H7 (cell line): ENCODE measurements around the gene TSR3. TPM values are rescaled to one million over a fixed set of nuclear protein-coding genes. Genes with fewer than 3 reads are reported as not detected.

Experiments used
- DNase-seq: peaks from one replicate; pipeline ENCODE4 v3.0.0; 2012
- H3K27me3 ChIP-seq: 2 replicates; pipeline ENCODE4 v1.6.0; 2011; ENCODE audit warnings: mild to moderate bottlenecking, low read length; ENCODE audit not compliant: control insufficient read depth, insufficient read depth
- H3K36me3 ChIP-seq: replicated peaks from 2 replicates; pipeline ENCODE4 v1.5.1; 2011; ENCODE audit warnings: low read length; ENCODE audit not compliant: control insufficient read depth, insufficient read depth
- H3K4me3 ChIP-seq: 2 replicates; pipeline ENCODE4 v1.5.1; 2011; ENCODE audit warnings: low read depth, mild to moderate bottlenecking, control low read depth, low read length, moderate library complexity; ENCODE audit not compliant: insufficient read depth
- total RNA-seq: library from RNA; depleted of rRNA; stranded (reverse); fragments of >200 nt; shearing (Covaris generic); gene quantifications from 2 replicates; pipeline ENCODE4 v1.2.3, GENCODE V29; 2014

Gene TSR3
- total RNA-seq, 1 experiment from 2014 or later, result 99.4 TPM

GRCh38 chr16:1341495-1342420 is 9.9 kb downstream of the TSR3 start:
- H3K36me3 ChIP-seq, result no peaks in the 10 kb centered on the region
- peaks cover 16% of the 10 kb centered on the region for H3K27me3 ChIP-seq
- no peak for DNase-seq
- no peak overlapping the region for H3K4me3 ChIP-seq

DNA sequence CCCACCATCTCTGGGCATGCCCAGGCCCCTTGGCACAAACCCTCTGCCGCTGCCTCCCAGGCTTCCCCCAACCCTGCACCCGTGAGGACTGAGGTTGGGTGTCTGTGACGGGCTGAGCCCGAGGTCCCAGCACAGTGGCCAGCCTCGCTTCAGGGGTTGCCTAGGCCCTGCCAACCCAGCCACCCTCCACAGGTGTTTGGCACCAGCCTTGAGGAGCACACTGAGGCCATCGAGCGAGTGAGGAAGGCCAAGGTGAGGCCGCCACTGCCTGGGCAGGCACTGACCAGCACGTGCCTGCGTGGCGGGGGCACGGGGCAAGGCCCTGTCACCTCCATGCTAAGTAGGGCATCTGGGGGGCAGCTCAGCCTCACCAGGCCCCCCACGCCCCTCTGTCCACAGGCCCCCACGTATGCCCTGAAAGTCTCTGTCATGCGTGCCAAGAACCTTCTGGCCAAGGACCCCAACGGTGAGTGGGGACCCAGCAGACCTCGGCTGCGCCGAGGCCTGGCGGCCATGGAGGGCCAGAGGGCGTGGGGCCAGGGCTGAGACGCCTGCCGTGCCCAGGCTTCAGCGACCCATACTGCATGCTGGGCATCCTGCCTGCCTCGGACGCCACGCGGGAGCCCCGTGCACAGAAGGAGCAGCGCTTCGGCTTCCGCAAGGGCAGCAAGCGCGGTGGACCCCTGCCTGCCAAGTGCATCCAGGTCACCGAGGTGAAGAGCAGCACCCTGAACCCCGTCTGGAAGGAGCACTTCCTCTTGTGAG is 10.8 kb downstream of the TSR3 start:
- DNase-seq, result no peak
- Histone ChIP-seq H3K36me3 (no peaks in the 10 kb centered on the region), H3K27me3 (peaks cover 21% of the 10 kb centered on the region), H3K4me3 (no peak overlapping the region)

- DNase-seq, result no peak
- Histone ChIP-seq H3K27me3 (peaks cover 36% of the 10 kb centered on the region), H3K36me3 (no peaks in the 10 kb centered on the region), H3K4me3 (no peak overlapping the region)
Observed at GRCh38 chr16:1338855-1339675, 12.6 kb downstream of the TSR3 start.

GRCh38 chr16:1338119-1338730 is 13.5 kb downstream of the TSR3 start:
- Histone ChIP-seq H3K36me3 (no peaks in the 10 kb centered on the region), H3K4me3 (no peak overlapping the region), H3K27me3 (peaks cover 36% of the 10 kb centered on the region)
- peak; percentile 89 for DNase-seq

DNA sequence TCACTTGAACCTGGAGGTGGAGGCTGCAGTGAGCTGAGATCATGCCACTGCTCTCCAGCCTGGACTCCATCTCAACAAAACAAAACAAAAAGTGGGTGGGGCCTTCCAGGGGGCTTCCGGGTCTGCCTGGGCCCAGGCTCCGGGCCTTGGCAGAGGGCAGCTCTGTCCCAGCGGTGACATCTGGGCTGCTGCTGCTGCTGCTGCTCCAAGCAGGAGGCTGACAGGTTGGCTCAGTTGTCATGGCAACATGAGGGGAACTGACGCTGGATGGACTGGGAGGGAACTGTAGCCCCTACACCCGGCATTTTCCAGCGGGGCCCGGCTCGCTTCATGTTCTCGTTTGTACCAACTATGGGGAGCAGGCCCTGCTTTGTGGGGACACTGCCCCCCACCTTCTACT is 14.2 kb downstream of the TSR3 start:
- H3K27me3 ChIP-seq, result peaks cover 42% of the 10 kb centered on the region
- no peak overlapping the region for H3K4me3 ChIP-seq
- peak; percentile 81 for DNase-seq
- H3K36me3 ChIP-seq, result no peaks in the 10 kb centered on the region

DNA sequence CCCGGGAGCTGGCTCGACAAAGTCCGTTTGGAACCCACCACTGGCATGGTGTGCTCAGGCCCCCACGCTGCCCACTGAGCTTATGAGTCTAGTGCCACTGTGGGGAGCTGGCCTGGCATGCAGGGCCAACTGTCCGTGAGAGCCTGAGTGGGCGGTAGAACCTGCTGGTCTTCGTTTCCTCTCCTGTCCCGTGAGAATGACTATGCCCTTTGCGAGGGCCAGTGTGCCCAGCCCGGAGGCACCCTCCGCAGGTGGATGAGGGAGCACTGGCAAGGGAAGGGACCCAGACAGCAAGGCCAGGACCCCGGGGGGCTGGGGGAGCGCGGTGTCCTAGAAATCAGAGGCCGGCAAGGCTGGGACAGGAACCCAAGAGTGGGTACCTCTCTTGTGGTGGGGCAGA is 15.1 kb downstream of the TSR3 start:
- peaks cover 37% of the 10 kb centered on the region for H3K27me3 ChIP-seq
- no peaks in the 10 kb centered on the region for H3K36me3 ChIP-seq
- no peak for DNase-seq
- H3K4me3 ChIP-seq, result no peak overlapping the region

- no peaks in the 10 kb centered on the region for H3K36me3 ChIP-seq
- H3K4me3 ChIP-seq, result no peak overlapping the region
- DNase-seq, result peak; percentile 86
- peaks cover 37% of the 10 kb centered on the region for H3K27me3 ChIP-seq
Observed at GRCh38 chr16:1335996-1336395, 15.7 kb downstream of the TSR3 start.

DNA sequence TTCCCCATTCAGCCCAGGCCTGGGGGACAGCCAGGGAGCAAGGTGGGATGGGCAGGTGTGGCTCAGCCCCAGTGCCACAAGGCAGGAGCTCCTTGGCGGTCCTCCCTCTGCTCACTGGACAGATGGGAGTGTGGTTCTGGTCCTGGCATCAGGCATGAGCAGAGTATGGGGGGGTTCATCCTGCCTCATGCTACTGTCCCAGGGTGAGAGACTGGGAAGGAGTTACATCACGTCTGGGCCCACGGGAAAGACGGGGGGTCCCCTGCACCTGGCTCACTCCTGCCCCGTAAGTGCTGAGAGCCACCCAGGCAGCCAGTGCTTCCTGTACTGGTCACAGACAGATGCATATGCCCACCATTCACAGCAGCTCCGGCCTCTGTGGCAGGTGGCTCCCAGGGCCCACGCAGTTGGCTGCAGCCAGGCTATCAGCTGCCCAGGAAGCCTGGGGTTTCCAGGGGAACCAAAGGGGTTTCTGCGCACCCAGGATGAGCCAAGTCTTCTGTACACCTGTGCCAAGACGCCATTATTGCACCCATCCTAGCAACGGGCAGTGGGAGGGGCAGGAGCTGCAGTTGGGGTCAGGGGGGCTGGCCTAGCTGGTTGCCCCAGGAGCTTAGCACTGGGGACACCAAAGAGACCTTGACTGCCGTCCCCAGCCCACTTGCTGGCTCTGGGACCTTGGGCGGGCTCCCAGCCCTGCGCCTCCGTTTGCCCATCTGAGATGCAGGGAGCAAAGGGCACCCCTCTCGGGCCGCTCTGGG is 16.3 kb downstream of the TSR3 start:
- H3K27me3 ChIP-seq, result peaks cover 37% of the 10 kb centered on the region

DNA sequence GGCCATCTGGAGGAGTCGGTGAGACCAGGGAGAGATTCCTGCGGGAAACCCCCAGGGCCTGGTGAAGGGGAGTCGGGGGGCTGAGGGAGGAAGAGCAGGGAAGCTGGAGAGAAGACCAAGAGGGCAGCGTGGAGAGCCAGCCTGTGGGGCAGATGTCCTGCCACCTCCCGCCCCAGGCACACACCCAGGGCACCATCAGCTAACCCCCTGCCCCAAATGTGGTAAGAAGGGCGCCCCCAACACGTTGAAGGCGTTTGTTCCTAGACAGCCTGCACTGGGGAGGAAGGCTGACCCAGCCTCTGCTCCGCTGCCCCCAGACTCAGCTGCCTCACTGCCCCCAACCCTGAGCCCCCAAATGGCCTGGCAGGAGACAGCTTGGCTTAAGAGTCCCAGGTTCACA is 16.9 kb downstream of the TSR3 start:
- peak overlapping the region; percentile 40; the same call in 1 of the 2 replicates for H3K4me3 ChIP-seq
- H3K27me3 ChIP-seq, result peaks cover 37% of the 10 kb centered on the region
- no peaks in the 10 kb centered on the region for H3K36me3 ChIP-seq
- DNase-seq, result no peak

More for the DNA sequence above, 16.3 kb downstream of the TSR3 start:
- H3K36me3 ChIP-seq, result no peaks in the 10 kb centered on the region
- H3K4me3 ChIP-seq, result no peak overlapping the region
- no peak for DNase-seq

DNA sequence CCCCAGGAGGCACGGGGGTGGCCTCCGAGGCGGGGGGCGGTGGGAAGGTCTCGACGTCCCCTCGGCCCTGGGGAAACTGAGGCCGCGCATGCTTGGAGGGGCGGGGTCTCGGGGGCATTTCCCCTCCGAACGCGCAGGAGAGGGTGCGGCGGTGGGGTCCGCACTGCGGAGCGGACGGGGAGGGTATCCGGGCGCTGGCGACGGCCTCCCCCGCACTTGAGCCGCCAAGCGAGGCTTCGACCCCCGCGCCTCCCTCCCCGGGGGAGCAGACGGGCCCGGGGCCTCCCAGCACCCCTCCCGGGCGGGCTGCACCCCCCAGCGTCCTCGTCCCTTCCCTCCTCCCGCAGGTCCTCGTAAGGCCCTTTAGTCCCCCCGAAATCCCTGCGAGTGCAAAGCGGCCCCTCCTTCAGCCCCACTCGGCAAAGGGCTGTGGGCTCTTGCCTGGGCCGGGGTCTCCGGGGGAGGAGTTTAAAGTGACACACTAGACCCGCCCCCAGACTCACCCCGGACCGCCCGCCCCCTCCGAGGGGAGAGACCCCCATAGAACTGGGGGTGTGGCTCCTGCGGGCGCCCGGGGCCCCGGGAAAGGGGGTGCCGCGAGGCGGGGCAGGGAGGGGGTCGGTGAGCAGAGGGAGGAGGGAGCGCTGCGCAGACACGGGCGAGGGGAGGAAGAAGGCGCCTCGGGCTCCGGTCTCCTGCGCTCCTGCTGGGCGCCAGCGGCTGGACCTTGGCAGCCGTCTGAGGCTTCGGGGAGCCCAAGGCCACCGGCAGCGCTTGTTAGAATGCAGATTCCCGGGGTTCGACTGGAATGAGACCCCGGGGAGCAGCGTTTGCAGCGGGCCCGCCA is 17.6 kb downstream of the TSR3 start:
- peak overlapping the region; percentile 40 for H3K4me3 ChIP-seq
- H3K36me3 ChIP-seq, result no peaks in the 10 kb centered on the region
- peaks cover 37% of the 10 kb centered on the region for H3K27me3 ChIP-seq
- peak; percentile 86 for DNase-seq

DNA sequence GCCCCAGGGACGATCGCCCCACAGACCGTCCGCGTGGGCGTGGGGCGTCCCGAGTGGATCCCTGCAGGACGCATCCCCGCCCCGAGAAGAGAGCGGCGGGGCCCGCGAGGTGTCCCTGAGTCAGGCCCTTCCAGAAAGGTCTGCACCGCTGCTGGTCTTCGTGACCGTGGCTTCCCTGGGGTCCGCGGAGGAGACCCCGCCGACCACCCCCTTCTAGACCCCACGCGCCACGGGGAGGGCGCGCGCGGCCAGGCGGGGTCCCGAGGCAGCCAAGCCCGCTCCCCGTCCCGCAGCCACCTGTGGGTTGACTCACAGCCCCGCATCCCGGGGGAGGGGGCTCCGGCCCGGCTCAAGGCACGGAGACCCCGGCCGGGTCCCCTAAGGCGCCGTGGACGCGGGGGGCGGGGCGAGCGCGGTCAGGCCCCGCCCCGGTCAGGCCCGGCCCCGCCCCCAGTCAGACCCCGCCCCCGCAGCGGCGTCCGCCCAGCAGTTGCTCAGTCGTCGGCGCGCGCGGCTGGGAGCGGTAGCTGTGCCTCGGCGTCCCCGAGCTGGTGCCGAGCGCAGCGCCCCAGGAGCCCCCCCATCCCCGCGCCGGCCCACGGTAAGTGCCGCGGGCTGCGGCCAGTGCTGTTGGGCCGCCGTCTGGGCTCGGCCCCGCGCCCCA is 18.4 kb downstream of the TSR3 start, which contains the start of gene BAIAP3:
Gene BAIAP3, plus strand, starts transcription at position 497 of the 664 bp plus-strand sequence. CDS start 4,905 bp downstream, outside the sequence.
- Histone ChIP-seq H3K27me3 (peaks cover 37% of the 10 kb centered on the region), H3K36me3 (no peaks in the 10 kb centered on the region), H3K4me3 (peak within 1 kb of the TSS; percentile 49)
- peak; percentile 97 for DNase-seq

- H3K4me3 ChIP-seq, result peak overlapping the region; percentile 49
- H3K36me3 ChIP-seq, result no peaks in the 10 kb centered on the region
- no peak for DNase-seq
- H3K27me3 ChIP-seq, result peaks cover 37% of the 10 kb centered on the region
Observed at GRCh38 chr16:1332618-1333148, 19.0 kb downstream of the TSR3 start.
